Panc1 (cell line): ENCODE results near the gene ZBTB20.

Experiments
- CTCF ChIP-seq: fragments of 450-650 bp; IDR thresholded peaks from 2 replicates; pipeline ENCODE4 v1.5.1; 2017; ENCODE audit warnings: mild to moderate bottlenecking
- POLR2AphosphoS5 ChIP-seq: IDR thresholded peaks from 2 replicates; pipeline ENCODE4 v1.6.1; 2012; ENCODE audit warnings: mild to moderate bottlenecking, low read depth, low read length, moderate library complexity
- REST ChIP-seq, 2 experiments: IDR thresholded peaks; 2 replicates each; pipeline ENCODE4 v1.6.1; 2011 to 2012; ENCODE audit warnings: low read depth in 2 of 2, control low read depth in 1 of 2, low read length in 1 of 2, mild to moderate bottlenecking in 1 of 2, moderate library complexity in 1 of 2; ENCODE audit not compliant: insufficient read depth in 1 of 2
- TCF7L2 ChIP-seq: IDR thresholded peaks from 2 replicates; pipeline ENCODE4 v1.6.1; 2011; ENCODE audit warnings: mild to moderate bottlenecking, low read depth, low read length, inconsistent platforms

GRCh38 chr3:115062009-115062408 lies 85.1 kb downstream of the ZBTB20 start:
- no peak for TF ChIP-seq CTCF
- TF ChIP-seq TCF7L2: no peak
- TF ChIP-seq POLR2AphosphoS5: no peak
- TF ChIP-seq REST (IDR thresholded peaks at IDR 0.05; ENCODE audit: insufficient read depth in 1 of 2, low read depth in 2 of 2, low read length in 1 of 2): no peak
